Measurements from ENCODE around the gene GLIS2.

The GLIS2 gene

DNA sequence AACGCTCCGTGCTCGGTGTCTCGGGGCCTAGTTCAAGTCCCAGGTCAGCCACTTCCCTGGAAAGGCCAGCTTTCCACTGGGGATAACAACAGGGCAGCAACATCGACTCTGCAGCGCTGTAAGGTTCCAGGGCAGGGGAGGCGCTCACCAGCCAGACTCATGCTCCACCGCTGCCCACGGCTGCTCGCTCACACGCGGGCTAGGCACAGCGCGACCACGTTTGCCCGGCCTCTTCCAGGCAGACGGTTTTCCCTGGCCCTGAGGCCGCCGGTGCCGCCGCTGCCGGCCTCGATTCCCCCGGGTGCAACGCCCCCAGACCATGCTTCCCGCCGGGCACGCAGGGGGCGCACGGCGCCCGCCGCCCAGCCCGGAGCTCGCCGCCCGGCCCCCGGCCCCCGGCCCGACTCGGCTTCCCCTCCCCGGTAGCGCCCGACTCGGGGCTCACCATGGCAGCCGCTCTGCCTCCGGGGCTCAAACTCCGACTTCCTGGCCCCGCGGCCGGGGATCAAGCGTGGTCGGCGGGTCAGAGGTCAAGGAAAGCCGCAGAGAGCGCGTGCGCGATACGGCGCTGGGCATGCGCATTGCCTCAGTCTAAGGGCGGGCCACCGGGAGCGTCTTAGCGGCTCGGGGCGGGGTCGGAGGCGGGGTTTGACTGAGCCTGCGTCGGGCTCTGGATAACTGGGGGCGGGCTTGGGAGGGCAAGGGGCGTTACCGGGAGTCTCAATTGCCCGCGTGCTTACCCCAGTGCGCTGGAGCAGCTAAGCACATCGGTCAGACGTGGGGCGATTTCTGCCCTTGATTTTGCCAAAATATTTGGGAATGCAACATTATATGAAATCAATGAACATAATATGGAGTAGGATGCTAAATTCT lies 35.2 kb downstream of the GLIS2 start, which contains the start of gene PAM16:
Gene PAM16, minus strand, starts transcription at position 535 of the 873 bp plus-strand sequence. Its CDS starts 87 bp downstream, at position 448.
- peak within 1 kb of the TSS; percentile 81 for H3K4me3 ChIP-seq (ENCODE audit: low read depth, low read length, poor library complexity, severe bottlenecking)
- peak within 1 kb of the TSS; percentile 79 for H3K9ac ChIP-seq (ENCODE audit: low read length)
- H3K27me3 ChIP-seq (ENCODE audit: insufficient read depth, low read length): no peaks in the 10 kb centered on the region
- peaks cover 17% of the 10 kb centered on the region for H3K79me2 ChIP-seq (ENCODE audit: insufficient read depth, low read length)
- peak within 1 kb of the TSS; percentile 23 for H3K27ac ChIP-seq (ENCODE audit: low read depth, low read length, poor library complexity, severe bottlenecking)
- peak within 1 kb of the TSS; percentile 66 for H3K4me2 ChIP-seq (ENCODE audit: low read length)
- no peaks in the 10 kb centered on the region for H3F3A ChIP-seq (ENCODE audit: insufficient read depth, low read length)
- no peaks in the 10 kb centered on the region for H4K20me1 ChIP-seq (ENCODE audit: insufficient read depth, low read length)
- H2AFZ ChIP-seq (ENCODE audit: low read length): no peak within 1 kb of the TSS
- no peaks in the 10 kb centered on the region for H3K9me3 ChIP-seq (ENCODE audit: low read length)
- H3K36me3 ChIP-seq (ENCODE audit: insufficient read depth, low read length): peaks cover 19% of the 10 kb centered on the region; the same call in 1 of the 2 replicates
- peaks cover 18% of the 10 kb centered on the region for H3K4me1 ChIP-seq (ENCODE audit: insufficient read depth, low read length, severe bottlenecking)
- no peak for TF ChIP-seq EZH2 (IDR thresholded peaks at IDR 0.05; ENCODE audit: borderline replicate concordance, low read length)
- TF ChIP-seq, protein P1, sequence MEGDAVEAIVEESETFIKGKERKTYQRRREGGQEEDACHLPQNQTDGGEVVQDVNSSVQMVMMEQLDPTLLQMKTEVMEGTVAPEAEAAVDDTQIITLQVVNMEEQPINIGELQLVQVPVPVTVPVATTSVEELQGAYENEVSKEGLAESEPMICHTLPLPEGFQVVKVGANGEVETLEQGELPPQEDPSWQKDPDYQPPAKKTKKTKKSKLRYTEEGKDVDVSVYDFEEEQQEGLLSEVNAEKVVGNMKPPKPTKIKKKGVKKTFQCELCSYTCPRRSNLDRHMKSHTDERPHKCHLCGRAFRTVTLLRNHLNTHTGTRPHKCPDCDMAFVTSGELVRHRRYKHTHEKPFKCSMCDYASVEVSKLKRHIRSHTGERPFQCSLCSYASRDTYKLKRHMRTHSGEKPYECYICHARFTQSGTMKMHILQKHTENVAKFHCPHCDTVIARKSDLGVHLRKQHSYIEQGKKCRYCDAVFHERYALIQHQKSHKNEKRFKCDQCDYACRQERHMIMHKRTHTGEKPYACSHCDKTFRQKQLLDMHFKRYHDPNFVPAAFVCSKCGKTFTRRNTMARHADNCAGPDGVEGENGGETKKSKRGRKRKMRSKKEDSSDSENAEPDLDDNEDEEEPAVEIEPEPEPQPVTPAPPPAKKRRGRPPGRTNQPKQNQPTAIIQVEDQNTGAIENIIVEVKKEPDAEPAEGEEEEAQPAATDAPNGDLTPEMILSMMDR (IDR thresholded peaks at IDR 0.05; ENCODE audit: low read length): no peak; the same call in 1 of the 2 replicates
- no peaks in the 10 kb centered on the region for H3K9me2 ChIP-seq (ENCODE audit: low read depth, low read length)

DNA sequence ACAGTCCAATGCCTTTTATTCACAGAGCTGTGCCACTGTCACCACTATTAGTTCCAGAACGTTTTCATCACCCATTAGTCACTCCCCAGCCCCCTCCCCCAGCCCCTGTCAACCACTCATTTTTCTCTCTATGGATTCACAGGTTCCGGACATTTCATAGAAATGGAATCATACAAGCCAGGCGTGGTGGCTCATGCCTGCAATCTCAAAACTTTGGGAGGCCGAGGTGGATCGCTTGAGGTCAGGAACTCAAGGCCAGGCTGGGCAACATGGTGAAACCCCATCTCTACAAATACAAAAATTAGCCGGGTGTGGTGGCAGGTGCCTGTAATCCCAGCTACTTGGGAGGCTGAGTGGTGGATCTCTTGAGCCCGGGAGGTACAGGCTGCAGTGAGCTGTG lies 36.0 kb downstream of the GLIS2 start:
- Histone ChIP-seq H4K20me1 (ENCODE audit: insufficient read depth, low read length) (no peaks in the 10 kb centered on the region), H3K9me3 (ENCODE audit: low read length) (no peaks in the 10 kb centered on the region), H3F3A (ENCODE audit: insufficient read depth, low read length) (no peaks in the 10 kb centered on the region), H3K4me3 (ENCODE audit: low read depth, low read length, poor library complexity, severe bottlenecking) (peak overlapping the region; percentile 10), H3K79me2 (ENCODE audit: insufficient read depth, low read length) (peaks cover 17% of the 10 kb centered on the region), H3K36me3 (ENCODE audit: insufficient read depth, low read length) (peaks cover 19% of the 10 kb centered on the region; the same call in 1 of the 2 replicates), H3K9me2 (ENCODE audit: low read depth, low read length) (no peaks in the 10 kb centered on the region), H3K4me1 (ENCODE audit: insufficient read depth, low read length, severe bottlenecking) (peaks cover 18% of the 10 kb centered on the region), H3K27me3 (ENCODE audit: insufficient read depth, low read length) (no peaks in the 10 kb centered on the region), H3K4me2 (ENCODE audit: low read length) (peak overlapping the region; percentile 43), H3K9ac (ENCODE audit: low read length) (peak overlapping the region; percentile 18; the same call in 1 of the 2 replicates), H3K27ac (ENCODE audit: low read depth, low read length, poor library complexity, severe bottlenecking) (peak overlapping the region; percentile 23), H2AFZ (ENCODE audit: low read length) (no peak overlapping the region)
- TF ChIP-seq, protein P1 (IDR thresholded peaks at IDR 0.05; ENCODE audit: low read length): no peak
- TF ChIP-seq EZH2 (IDR thresholded peaks at IDR 0.05; ENCODE audit: borderline replicate concordance, low read length): no peak

DNA sequence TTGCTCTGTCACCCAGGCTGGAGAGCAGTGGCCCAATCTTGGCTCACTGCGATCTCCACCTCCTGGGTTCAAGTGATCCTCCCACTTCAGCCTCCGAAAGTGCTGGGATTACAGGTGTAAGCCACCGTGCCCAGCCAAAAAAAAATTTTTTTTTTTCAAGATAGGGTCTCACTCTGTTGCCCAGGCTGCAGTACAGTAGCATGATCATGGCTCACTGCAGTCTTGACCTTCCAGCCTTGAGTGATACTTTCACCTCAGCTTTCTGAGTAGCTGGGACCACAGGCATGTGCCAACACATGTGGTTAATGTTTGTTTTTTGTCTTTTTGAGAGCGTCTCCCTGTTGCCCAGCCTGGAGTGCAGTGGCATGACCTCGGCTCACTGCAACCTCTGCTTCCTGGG lies 37.0 kb downstream of the GLIS2 start:
- no peak overlapping the region for H3K27ac ChIP-seq (ENCODE audit: low read depth, low read length, poor library complexity, severe bottlenecking)
- no peaks in the 10 kb centered on the region for H3K9me3 ChIP-seq (ENCODE audit: low read length)
- H3K9ac ChIP-seq (ENCODE audit: low read length): no peak overlapping the region
- no peaks in the 10 kb centered on the region for H4K20me1 ChIP-seq (ENCODE audit: insufficient read depth, low read length)
- TF ChIP-seq EZH2 (IDR thresholded peaks at IDR 0.05; ENCODE audit: borderline replicate concordance, low read length): no peak
- TF ChIP-seq, protein P1 (IDR thresholded peaks at IDR 0.05; ENCODE audit: low read length): no peak
- no peaks in the 10 kb centered on the region for H3F3A ChIP-seq (ENCODE audit: insufficient read depth, low read length)
- peaks cover 13% of the 10 kb centered on the region; the same call in 1 of the 2 replicates for H3K36me3 ChIP-seq (ENCODE audit: insufficient read depth, low read length)
- no peak overlapping the region for H3K4me3 ChIP-seq (ENCODE audit: low read depth, low read length, poor library complexity, severe bottlenecking)
- H2AFZ ChIP-seq (ENCODE audit: low read length): no peak overlapping the region
- no peaks in the 10 kb centered on the region for H3K27me3 ChIP-seq (ENCODE audit: insufficient read depth, low read length)
- no peaks in the 10 kb centered on the region for H3K9me2 ChIP-seq (ENCODE audit: low read depth, low read length)
- H3K4me2 ChIP-seq (ENCODE audit: low read length): no peak overlapping the region
- H3K4me1 ChIP-seq (ENCODE audit: insufficient read depth, low read length, severe bottlenecking): peaks cover 18% of the 10 kb centered on the region
- peaks cover 17% of the 10 kb centered on the region for H3K79me2 ChIP-seq (ENCODE audit: insufficient read depth, low read length)

Data from OCI-LY1 (cell line).